GM18909 (cell line): Measurements from ENCODE around the gene RTL1.

Experiments used
- ATAC-seq: cut with Tn5 transposase; IDR thresholded peaks from one replicate; pipeline ENCODE4 v1.9.1; 2021; ENCODE audit warnings: mild to moderate bottlenecking; ENCODE audit not compliant: unreplicated experiment, poor library complexity

The RTL1 gene

GRCh38 chr14:100903672-100904185 lies at the start of gene RTL1:
RTL1 (minus strand) TSS chr14:100903722; CDS start chr14:100884788, 18,934 bp downstream.
- no peak for ATAC-seq

- no peak for ATAC-seq
Observed at GRCh38 chr14:100950024-100950423, 46.5 kb upstream of the RTL1 start.

GRCh38 chr14:100944052-100944451 lies 40.5 kb upstream of the RTL1 start:
- ATAC-seq = no peak

DNA sequence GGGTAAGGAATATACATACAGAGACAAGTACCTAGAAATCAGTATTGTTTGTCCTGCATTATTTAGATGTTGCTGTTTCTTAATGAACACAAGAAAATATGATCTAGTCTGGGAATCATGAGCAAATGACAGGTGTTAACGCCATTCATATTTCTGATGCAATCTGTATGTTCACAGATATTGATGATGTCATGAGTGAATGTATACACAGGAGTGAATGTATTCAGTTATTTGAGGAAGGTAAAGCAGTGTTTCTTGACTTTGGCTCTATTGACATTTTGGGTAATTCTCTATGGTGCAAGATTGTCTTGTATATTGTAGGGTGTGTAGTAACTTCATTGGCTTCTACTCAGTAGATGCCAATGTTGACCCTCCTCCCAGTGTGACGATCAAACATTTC lies 26.7 kb upstream of the RTL1 start:
- no peak for ATAC-seq

DNA sequence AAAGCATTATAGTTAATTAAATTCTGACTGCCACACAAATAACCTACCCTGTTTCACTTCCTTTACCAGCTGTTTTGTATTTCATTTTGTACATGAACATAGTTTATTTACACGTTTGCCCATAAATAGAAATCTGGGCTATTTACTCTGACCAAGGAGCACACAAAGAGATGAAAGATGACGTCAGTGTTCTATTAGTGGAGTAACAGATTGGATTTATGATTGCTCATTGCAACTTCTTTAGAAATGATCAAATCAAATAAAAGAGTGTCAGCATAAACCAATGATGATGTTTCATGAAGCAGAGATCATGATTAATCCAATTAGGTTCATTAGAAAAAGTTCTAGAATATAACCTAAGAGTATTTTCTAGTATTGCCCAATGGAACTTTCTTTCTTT lies 12.0 kb upstream of the RTL1 start:
- ATAC-seq = no peak

GRCh38 chr14:100914597-100915021 lies 11.1 kb upstream of the RTL1 start:
- no peak for ATAC-seq

- ATAC-seq = no peak
Observed at GRCh38 chr14:100911665-100912316, 8.3 kb upstream of the RTL1 start.

GRCh38 chr14:100910888-100911664 lies 7.6 kb upstream of the RTL1 start:
- ATAC-seq = no peak

- no peak for ATAC-seq
Observed at GRCh38 chr14:100909439-100909838, 5.9 kb upstream of the RTL1 start.

DNA sequence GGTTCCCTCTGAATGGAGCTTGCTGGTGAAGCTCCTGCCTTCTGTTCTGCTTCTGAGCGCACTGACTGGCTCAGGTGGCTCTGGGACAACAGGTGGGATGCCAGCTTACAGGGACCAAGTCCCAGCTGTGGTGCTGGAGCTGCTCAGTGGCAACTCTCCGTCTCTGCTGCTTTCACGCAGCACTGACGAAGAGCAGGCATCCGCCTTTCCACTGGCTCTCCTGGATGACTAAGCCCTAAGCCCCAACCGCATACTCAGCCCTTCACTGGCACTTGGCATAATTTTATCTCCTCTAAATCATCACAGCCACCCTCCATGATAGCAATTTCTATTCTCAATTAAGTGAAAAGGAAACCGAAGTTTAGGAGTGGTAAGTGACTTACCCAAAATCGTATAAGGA lies 3.7 kb upstream of the RTL1 start:
- ATAC-seq = no peak

DNA sequence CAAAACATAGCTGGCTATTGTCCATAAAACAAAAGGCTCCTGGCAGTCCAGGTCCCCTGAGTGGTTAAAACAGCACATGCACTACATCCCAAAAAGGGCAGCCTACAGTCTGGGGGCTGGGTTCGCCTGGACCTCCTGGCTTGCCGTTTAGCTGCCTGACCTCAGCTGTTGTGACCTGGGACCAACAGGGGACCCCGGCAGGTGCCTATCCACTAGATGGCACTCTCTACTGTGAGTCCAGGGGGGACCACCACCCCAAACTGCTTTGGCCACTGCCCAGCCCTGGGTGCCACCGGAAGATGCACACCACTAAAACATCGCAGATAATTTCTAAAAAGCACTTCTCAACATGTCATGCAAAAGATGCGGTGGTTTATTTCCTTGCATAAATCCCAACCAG lies 2.9 kb upstream of the RTL1 start:
- ATAC-seq = no peak

- ATAC-seq = no peak
Observed at GRCh38 chr14:100905166-100905565, 1.6 kb upstream of the RTL1 start.

GRCh38 chr14:100904307-100905087 lies 975 bp upstream of the RTL1 start:
- no peak for ATAC-seq

DNA sequence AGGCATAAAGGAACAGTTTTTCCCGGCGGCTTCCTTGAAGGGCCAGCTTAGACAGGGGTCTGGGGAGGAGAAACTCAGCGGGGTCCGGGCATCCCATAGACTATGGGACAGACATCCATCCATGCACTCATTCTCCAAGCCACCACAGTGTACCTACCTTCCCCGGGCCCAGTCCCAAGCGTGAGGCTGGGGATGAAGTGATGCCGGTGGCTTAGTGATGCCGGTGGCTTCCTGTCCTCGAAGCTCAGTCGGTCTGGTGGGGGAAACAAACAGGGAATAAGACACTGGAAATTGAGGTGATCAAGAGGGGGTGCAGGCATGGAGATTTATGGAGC lies 421 bp downstream of the RTL1 start:
- no peak for ATAC-seq

- no peak for ATAC-seq
Observed at GRCh38 chr14:100902295-100903133, 1.0 kb downstream of the RTL1 start.

DNA sequence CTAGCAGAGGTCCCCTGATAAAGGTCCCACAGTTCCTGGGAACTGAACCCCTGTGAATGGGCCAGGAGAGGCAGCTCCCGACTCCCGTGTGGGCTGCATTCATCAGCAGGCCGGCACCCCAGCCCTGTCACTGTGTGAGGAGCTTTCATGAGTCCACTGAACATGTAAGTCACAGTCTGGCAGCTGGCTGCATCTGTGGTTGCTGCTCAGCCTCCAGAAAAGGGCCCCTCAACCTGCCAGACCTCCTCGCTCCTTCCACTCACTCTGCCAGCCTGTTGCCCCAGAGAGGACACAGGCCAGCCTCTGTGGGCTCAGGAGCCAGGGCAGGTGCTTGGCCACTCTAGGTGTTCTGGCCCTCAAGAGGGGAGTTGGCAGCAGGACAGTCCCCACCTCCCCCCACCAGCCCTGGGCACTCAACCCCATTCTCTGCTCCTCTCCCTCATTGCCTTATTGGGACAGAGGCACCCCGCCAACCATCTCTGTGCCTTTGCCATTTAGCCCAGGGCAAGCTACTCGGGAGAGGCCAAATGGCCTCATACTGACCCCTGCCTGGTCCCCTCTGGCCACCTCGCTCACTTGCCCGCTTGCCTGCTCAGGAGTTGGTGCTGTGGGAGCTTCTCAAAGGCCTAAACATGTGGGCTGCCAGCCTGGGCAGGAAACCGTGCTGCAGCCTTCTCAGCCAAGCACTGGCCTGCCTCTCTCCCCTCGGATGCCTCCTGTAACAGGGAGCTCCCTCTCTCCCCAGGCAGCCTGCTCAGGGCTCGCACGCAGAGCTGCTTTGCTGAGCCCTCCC lies 1.9 kb downstream of the RTL1 start:
- no peak for ATAC-seq

- ATAC-seq = no peak
Observed at GRCh38 chr14:100900837-100901390, 2.6 kb downstream of the RTL1 start.

DNA sequence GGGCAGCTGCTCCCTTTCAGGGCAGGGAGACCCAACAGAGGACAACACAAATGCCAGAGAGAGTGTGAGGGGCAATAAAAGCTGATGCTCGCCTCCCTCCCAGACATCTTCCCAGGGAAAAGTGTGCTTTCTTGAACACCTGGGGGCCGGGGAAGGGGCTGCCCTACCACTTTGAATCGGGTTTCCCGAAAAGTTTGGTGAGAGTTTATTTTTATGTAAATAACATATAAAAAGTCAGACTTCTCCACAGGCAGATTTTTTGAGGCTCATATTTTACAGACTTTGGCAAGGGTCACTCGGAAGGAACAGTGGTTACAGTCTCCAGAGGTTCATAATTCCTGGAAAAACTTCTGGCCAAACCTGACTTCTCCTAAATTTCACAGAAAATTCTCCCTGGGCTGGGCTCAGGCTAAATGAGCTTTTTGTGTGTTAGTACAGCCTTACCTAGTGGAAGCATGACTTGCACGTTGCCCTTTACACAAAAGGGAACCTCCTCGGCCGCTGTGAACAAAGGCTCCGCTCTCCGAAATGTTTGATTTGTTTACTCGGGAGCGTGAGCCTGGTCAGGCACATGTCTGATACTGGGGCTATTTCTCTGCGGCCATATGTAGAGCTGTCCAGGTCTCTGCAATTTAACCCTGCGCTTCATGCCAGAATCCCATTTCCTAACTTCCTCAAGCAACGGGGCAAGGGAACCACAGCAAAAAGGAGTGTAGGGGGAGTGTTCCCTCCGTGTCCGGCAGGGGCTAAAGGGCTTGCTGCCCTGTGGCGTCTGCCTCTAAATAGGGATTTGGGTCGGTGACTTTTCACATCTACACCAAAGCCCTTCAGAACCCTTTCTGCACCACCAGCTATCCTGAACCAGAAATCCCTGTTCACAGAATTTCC lies 3.4 kb downstream of the RTL1 start:
- ATAC-seq = no peak
